ENCODE measurements around the gene RPAP2.

DNA sequence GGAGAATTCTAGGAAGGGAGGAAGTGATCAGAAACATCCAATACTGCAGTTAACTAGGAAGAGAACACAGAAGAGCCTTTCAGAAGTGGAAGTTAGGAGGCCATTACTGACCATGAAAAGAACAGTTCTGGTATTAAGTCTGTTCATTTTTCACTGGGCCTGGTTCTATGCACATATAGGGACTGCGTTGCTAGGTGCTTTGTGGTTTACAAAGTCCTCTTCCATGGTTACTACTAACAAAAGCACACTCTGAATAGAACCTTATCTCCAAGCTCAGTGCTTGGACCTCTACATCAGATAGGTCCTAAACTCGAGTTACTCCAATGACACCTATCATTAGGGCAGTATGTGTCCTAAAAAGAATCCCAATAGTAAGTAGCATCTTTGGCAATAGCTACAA, 75.4 kb downstream of the RPAP2 start:
- TF ChIP-seq POU2F2 (IDR thresholded peaks at IDR 0.05; ENCODE audit: borderline replicate concordance, low read depth, low read length): no peak
- no peak for TF ChIP-seq CTCF (IDR thresholded peaks at IDR 0.05 in 2 of 3, conservative IDR thresholded peaks at IDR 0.05 in 1 of 3; ENCODE audit: control insufficient read depth in 2 of 3, extremely low read depth in 1 of 3, insufficient read depth in 1 of 3, low read depth in 3 of 3, low read length in 3 of 3)
- no peak for TF ChIP-seq CHD4 (IDR thresholded peaks at IDR 0.05)
- no peak for TF ChIP-seq EP300 (IDR thresholded peaks at IDR 0.05; ENCODE audit: borderline replicate concordance in 1 of 2, control insufficient read depth in 1 of 2, low read depth in 2 of 2, low read length in 2 of 2)
- TF ChIP-seq POLR2A (IDR thresholded peaks at IDR 0.05; ENCODE audit: low read depth, low read length): no peak
